ENCODE measurements around the gene CACNA1G.

CACNA1G gene

GRCh38 chr17:50662632-50663225 is 102.2 kb downstream of the CACNA1G start:
- DNase-seq (ENCODE audit: extremely low read depth, low read depth), result no peak
- TF ChIP-seq CTCF (IDR thresholded peaks at IDR 0.05; ENCODE audit: low read depth, low read length), result no peak

GRCh38 chr17:50663812-50664374 is 103.4 kb downstream of the CACNA1G start:
- DNase-seq (ENCODE audit: extremely low read depth, low read depth), result no peak
- TF ChIP-seq CTCF (IDR thresholded peaks at IDR 0.05; ENCODE audit: low read depth, low read length), result no peak

DNA sequence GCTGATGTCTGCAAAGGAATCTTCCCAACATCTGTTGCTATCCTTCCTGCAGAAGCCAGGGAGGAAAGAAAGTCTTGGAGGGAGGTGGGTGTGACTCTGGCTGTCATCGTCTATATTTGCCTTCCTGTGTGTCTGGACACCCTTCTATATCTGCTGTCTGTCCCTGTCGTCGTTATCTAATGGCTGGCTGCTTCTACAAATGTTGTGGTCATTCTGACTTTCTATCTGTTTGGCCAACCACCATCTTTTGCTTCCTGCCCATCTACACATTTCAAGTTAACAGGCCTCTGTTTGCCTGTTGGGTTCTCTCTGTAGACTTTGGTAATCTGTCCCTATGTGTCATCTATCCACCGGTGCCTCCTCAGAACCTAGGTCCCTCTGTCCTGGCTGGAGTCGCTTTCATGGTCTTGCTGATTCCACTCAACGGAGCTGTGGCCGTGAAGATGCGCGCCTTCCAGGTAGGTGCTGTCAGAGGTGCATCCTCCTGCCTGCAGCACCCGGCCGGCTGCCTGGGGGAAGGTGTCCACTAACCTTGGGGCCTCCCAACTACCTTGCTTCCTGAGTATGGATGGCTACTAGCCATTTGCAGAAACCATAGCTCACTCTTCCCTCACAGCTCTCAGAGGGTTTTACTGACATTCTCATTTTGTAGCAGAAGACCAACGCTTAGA is 104.4 kb downstream of the CACNA1G start:
- no peak for TF ChIP-seq CTCF (IDR thresholded peaks at IDR 0.05; ENCODE audit: low read depth, low read length)
- no peak for DNase-seq (ENCODE audit: extremely low read depth, low read depth)

DNA sequence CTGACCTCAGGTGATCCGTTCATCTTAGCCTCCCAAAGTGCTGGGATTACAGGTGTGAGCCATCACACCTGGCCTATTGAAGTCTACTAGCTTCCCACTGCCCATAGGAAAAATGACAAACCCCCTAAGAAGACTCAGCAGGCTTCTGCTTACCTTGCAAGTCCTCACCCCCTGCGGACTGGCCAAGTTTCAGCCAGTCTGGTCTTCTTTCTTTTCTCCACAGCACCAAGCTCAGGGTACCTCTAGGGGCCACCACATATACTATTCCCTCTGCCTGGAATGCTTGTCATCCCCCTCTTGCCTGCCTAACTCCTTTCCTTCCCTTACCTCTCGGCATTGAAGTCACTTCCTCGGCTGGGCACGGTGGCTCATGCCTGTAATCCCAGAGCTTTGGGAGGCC is 105.3 kb downstream of the CACNA1G start:
- DNase-seq (ENCODE audit: extremely low read depth, low read depth), result no peak
- TF ChIP-seq CTCF (IDR thresholded peaks at IDR 0.05; ENCODE audit: low read depth, low read length), result no peak

DNA sequence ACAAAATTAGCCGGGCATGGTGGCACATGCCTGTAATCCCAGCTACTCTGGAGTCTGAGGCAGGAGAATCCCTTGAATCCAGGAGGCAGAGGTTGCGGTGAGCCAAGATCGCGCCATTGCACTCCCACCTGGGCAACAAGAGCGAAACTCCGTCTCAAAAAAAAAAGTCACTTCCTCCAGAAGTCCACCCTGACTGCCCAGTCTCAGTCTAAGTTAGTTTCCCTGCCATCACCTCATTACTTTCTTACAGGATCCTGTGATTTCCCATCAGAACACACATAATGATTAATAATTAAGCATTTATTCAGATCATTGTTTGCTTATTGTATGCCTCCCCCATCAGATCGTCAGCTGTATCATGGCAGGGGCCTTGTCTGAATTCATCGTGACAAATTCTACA is 105.8 kb downstream of the CACNA1G start:
- DNase-seq (ENCODE audit: extremely low read depth, low read depth), result no peak
- TF ChIP-seq CTCF (IDR thresholded peaks at IDR 0.05; ENCODE audit: low read depth, low read length), result no peak

GRCh38 chr17:50667259-50668024 is 106.9 kb downstream of the CACNA1G start:
- no peak for TF ChIP-seq CTCF (IDR thresholded peaks at IDR 0.05; ENCODE audit: low read depth, low read length)
- no peak for DNase-seq (ENCODE audit: extremely low read depth, low read depth)

Data from AG09319 (cell line).